Spleen (tissue), 7 donors: ENCODE results near the gene SH2D3C.

Source experiments
- POLR2A ChIP-seq, 3 donors: fragments of 450-650 bp; IDR thresholded peaks; one replicate each; pipeline ENCODE4 v1.5.1; 2017; ENCODE audit warnings: antibody characterized with exemption in 3 of 3, mild to moderate bottlenecking in 1 of 3
- POLR2AphosphoS5 ChIP-seq, 3 donors: sonication (generic); formaldehyde crosslinking; IDR thresholded peaks; one replicate each; pipeline ENCODE4 v1.5.1; 2017; ENCODE audit warnings: antibody characterized with exemption in 3 of 3
- TF ChIP-seq, protein P1 (sequence below), 11 experiments: fragments of 200-600 bp in 7 of 11; fragments of 450-650 bp in 4 of 11; sonication (generic) in 4 of 11; IDR thresholded peaks in 8 of 11; conservative IDR thresholded peaks in 3 of 11; 1 replicate in 7 of 11; 2 replicates in 4 of 11; pipeline versions ENCODE4 v1.4.0 to v1.8.0; 2016 to 2021; ENCODE audit warnings: antibody characterized with exemption in 11 of 11, inconsistent platforms in 4 of 11, mild to moderate bottlenecking in 1 of 11
- donor health status: DM: no; HTN: no; CAD: no; lungs with moderate emphysema.
- donor health status: DM: no; HTN: no; CAD: no.
- donor health status: DM: no; HTN: no; CAD: no.

DNA sequence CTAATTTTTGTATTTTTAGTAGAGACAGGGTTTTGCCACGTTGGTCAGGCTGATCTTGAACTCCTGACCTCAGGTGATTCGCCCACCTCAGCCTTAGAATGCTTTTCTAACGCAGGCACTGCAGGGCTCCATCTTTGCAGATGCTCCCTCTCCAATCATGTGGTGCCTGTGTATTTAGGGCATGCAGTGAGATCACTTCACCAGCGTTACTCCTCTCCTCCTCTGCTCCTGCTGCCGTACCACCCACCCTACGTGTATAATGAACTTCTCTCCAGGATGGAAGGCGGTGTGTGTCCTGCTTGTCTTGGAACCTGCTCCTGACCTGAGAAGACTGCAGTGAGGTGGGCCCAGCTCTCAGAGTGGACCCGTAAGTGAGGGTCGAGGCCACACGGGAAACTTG lies 85.3 kb downstream of the SH2D3C start:
- TF ChIP-seq POLR2AphosphoS5 (IDR thresholded peaks at IDR 0.05) (no peak), POLR2A (IDR thresholded peaks at IDR 0.05) (no peak)
- TF ChIP-seq, protein P1, sequence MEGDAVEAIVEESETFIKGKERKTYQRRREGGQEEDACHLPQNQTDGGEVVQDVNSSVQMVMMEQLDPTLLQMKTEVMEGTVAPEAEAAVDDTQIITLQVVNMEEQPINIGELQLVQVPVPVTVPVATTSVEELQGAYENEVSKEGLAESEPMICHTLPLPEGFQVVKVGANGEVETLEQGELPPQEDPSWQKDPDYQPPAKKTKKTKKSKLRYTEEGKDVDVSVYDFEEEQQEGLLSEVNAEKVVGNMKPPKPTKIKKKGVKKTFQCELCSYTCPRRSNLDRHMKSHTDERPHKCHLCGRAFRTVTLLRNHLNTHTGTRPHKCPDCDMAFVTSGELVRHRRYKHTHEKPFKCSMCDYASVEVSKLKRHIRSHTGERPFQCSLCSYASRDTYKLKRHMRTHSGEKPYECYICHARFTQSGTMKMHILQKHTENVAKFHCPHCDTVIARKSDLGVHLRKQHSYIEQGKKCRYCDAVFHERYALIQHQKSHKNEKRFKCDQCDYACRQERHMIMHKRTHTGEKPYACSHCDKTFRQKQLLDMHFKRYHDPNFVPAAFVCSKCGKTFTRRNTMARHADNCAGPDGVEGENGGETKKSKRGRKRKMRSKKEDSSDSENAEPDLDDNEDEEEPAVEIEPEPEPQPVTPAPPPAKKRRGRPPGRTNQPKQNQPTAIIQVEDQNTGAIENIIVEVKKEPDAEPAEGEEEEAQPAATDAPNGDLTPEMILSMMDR (IDR thresholded peaks at IDR 0.05 in 8 of 11, conservative IDR thresholded peaks at IDR 0.05 in 3 of 11): no peak
